Left lung (tissue), 10 donors: ENCODE data around the gene SLC12A8. TPM values are rescaled to one million over a fixed set of nuclear protein-coding genes. Genes with fewer than 3 reads are reported as not detected.

Experiments used
- ATAC-seq: fragments of 200-7000 bp; cut with Tn5 transposase; one replicate; pipeline ENCODE4 v1.9.1; 2020; ENCODE audit warnings: moderate library complexity
- DNase-seq, 4 donors: peaks; one replicate each; pipeline ENCODE4 v3.0.0-alpha.2; 2013 to 2020
- H3K27ac ChIP-seq, 2 donors: fragments of 200-600 bp; sonication (generic) in 1 of 2; one replicate each; pipeline versions ENCODE4 v1.5.0 to v1.8.0; 2020 to 2021
- H3K27me3 ChIP-seq, 2 donors: fragments of 200-600 bp; sonication (generic) in 1 of 2; one replicate each; pipeline versions ENCODE4 v1.5.0 to v1.8.0; 2020 to 2021
- H3K36me3 ChIP-seq, 2 donors: fragments of 200-600 bp; sonication (generic) in 1 of 2; one replicate each; pipeline versions ENCODE4 v1.5.0 to v1.8.0; 2020 to 2021
- H3K4me1 ChIP-seq, 2 donors: fragments of 200-600 bp; one replicate each; pipeline ENCODE4 v1.8.0; 2021
- H3K4me3 ChIP-seq, 2 donors: fragments of 200-600 bp; sonication (generic) in 1 of 2; one replicate each; pipeline versions ENCODE4 v1.5.0 to v1.8.0; 2020 to 2021; ENCODE audit warnings: mild to moderate bottlenecking in 1 of 2
- H3K9me3 ChIP-seq, 2 donors: fragments of 200-600 bp; sonication (generic) in 1 of 2; one replicate each; pipeline versions ENCODE4 v1.5.0 to v1.8.0; 2020 to 2021
- intact Hi-C, 2 donors: fragments of 100-400 bp; cut with DNase I; formaldehyde crosslinking; loops; one replicate each; pipeline versions ENCODE4 v1.11.2 to v1.14.2; 2022
- polyA plus RNA-seq, 6 donors: library from polyadenylated mRNA; unstranded; fragments of 120-200 nt; gene quantifications; one replicate each; pipeline ENCODE4 v1.2.1, GENCODE V29; 2013; ENCODE audit not compliant: insufficient read length in 6 of 6
- total RNA-seq, 2 donors: library from RNA; stranded (reverse); fragmentation: NEBNext Ultra II Directional; extraction: Animal tissue kit (Norgen Biotek cat#: 25700); gene quantifications; one replicate each; pipeline ENCODE4 v1.2.1, GENCODE V29; 2021
- TF ChIP-seq, protein P1 (sequence below), 2 donors: fragments of 200-600 bp; sonication (generic) in 1 of 2; IDR thresholded peaks; one replicate each; pipeline versions ENCODE4 v1.5.0 to v1.8.0; 2021; ENCODE audit warnings: antibody characterized with exemption in 2 of 2
- donor health status: DM: no; HTN: yes; CAD: no.
- donor health status: DM: no; HTN: no; CAD: no.

SLC12A8 gene
- total and polyA plus RNA-seq, 8 donors: 1.1 to 17.1 (median 1.6) TPM

DNA sequence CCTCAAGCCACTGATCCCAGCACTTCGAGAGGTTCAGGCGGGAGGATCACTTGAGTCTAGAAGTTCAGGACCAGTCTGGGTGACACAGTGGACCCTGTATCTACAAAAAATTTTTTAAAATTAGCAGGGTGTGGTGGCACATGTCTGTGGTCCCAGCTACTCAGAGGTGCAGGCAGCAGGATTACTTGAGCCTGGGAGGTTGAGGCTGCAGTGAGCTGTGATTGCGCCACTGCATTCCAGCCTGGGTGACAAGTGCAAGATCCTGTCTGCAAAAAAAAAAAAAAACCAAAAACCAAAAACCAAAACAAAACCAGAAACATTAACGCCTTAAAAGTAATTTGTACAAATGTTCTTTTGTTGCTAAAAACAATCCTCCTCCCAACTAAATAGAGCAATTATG is 27.9 kb upstream of the SLC12A8 start:
- TF ChIP-seq, protein P1, sequence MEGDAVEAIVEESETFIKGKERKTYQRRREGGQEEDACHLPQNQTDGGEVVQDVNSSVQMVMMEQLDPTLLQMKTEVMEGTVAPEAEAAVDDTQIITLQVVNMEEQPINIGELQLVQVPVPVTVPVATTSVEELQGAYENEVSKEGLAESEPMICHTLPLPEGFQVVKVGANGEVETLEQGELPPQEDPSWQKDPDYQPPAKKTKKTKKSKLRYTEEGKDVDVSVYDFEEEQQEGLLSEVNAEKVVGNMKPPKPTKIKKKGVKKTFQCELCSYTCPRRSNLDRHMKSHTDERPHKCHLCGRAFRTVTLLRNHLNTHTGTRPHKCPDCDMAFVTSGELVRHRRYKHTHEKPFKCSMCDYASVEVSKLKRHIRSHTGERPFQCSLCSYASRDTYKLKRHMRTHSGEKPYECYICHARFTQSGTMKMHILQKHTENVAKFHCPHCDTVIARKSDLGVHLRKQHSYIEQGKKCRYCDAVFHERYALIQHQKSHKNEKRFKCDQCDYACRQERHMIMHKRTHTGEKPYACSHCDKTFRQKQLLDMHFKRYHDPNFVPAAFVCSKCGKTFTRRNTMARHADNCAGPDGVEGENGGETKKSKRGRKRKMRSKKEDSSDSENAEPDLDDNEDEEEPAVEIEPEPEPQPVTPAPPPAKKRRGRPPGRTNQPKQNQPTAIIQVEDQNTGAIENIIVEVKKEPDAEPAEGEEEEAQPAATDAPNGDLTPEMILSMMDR (IDR thresholded peaks at IDR 0.05): no peak
- intact Hi-C loops: no loop called here
- H3K27ac ChIP-seq: no peak overlapping the region
- peak; percentile 79 for ATAC-seq
- H3K36me3 ChIP-seq: peaks cover 0 to 5% of the 10 kb centered on the region in 2 donors
- no peaks in the 10 kb centered on the region for H3K27me3 ChIP-seq
- DNase-seq: peak in 2 of 4 donors; percentile 49 to 73
- no peak overlapping the region for H3K4me3 ChIP-seq
- H3K9me3 ChIP-seq: no peaks in the 10 kb centered on the region
- peaks cover 0 to 14% of the 10 kb centered on the region in 2 donors for H3K4me1 ChIP-seq

DNA sequence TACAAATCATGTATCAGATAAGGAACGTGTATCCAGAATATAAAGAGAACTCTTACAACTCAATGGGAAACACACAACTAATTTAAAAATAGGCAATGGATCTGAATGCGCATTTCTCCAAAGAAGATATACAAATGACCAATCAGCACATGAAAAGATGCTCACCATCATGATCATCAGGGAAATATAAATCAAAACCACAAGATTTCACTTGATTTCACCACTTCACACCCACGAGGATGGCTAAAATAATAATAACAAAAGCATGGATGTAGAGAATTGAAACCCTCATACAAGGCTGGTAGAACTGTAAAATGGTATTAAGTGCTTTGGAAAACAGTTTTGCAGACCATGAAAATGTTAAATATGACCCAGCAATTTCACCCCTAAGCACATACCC is 26.7 kb upstream of the SLC12A8 start:
- Histone ChIP-seq H3K27ac (no peak overlapping the region), H3K36me3 (peaks cover 0 to 5% of the 10 kb centered on the region in 2 donors), H3K4me3 (no peak overlapping the region), H3K9me3 (no peaks in the 10 kb centered on the region), H3K4me1 (peaks cover 0 to 14% of the 10 kb centered on the region in 2 donors), H3K27me3 (no peaks in the 10 kb centered on the region)
- intact Hi-C loops: no loop called here
- TF ChIP-seq, protein P1 (IDR thresholded peaks at IDR 0.05): no peak
- no peak for DNase-seq
- ATAC-seq: no peak

DNA sequence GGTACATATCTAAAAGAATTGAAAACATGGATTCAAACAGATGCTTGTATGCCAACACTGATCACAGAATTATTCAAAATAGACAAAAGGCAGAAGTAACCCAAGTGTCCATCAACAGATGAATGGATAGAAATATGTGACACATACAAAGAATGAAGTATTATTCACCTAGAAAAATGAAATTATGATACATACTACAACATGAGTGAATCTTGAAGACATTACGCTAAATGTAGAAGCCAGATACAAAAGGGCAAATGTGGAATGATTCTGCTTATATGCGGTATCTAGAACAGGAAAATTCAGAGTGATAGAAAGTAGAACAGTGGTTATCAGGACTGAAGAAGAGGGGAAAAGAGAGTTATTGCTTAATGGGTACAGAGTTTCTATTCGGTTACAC is 26.2 kb upstream of the SLC12A8 start:
- ATAC-seq: no peak
- H3K36me3 ChIP-seq: peaks cover 0 to 9% of the 10 kb centered on the region in 2 donors
- no peak for DNase-seq
- H3K27ac ChIP-seq: no peak overlapping the region
- TF ChIP-seq, protein P1 (IDR thresholded peaks at IDR 0.05): no peak
- intact Hi-C loops: no loop called here
- H3K27me3 ChIP-seq: no peaks in the 10 kb centered on the region
- no peaks in the 10 kb centered on the region for H3K9me3 ChIP-seq
- no peak overlapping the region for H3K4me3 ChIP-seq
- peaks cover 0 to 14% of the 10 kb centered on the region in 2 donors for H3K4me1 ChIP-seq

DNA sequence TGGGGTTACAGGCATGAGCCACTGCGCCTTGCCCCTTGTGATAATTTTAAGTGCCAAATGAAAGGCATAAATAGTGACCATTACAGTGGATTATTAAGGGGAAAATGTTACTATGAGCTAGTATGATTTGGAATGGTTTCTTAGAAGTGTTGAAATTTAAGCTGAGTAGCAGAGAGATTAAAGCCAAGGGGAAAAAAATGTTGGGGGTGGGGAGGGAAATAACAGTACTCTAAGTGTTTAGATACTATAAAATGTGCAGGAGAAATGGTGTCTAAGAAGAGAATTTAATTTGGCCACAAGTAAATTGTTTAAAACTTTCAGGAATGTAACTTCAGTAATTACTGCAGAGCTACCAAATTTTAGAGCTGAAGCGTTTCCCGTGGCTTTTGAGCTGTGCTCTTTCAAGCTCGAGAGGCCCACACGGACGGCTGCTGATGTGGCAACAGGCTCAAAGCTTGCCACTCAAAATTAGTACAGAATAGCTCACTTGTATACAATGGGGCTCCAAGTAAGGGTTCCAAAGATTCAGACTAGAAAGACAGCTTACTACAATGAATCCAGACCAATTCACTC is 23.9 kb upstream of the SLC12A8 start:
- TF ChIP-seq, protein P1 (IDR thresholded peaks at IDR 0.05): no peak
- intact Hi-C loops: no loop called here
- peak; percentile 85 for ATAC-seq
- no peaks in the 10 kb centered on the region for H3K9me3 ChIP-seq
- H3K4me3 ChIP-seq: no peak overlapping the region
- peak in 3 of 4 donors; percentile 19 to 49 (median 47) for DNase-seq
- peak overlapping the region in 1 of 2 donors; percentile 57 for H3K27ac ChIP-seq
- peaks cover 0 to 31% of the 10 kb centered on the region in 2 donors for H3K36me3 ChIP-seq
- no peaks in the 10 kb centered on the region for H3K27me3 ChIP-seq
- peaks cover 0 to 14% of the 10 kb centered on the region in 2 donors for H3K4me1 ChIP-seq

DNA sequence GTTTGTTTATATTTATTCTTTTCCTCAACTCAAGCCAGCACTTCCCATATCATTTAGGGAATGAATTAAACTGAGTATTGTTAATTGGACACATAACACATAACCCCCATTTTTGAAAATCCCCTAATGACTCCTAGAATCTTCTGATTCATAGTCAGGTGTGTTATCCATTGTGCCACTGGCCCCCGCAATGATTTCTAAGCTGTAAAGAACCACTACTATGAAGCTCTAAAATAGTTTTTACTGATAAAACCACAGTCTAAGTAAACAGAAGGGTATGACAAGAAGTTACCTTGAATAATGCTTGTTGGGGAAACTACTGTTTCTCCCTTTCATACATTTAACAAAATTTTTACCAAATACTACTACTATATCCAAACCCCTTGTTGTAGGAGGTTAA is 22.3 kb upstream of the SLC12A8 start:
- ATAC-seq (no peak), DNase-seq (no peak)
- Histone ChIP-seq H3K4me3 (no peak overlapping the region), H3K9me3 (no peaks in the 10 kb centered on the region), H3K36me3 (peaks cover 0 to 31% of the 10 kb centered on the region in 2 donors), H3K27me3 (no peaks in the 10 kb centered on the region), H3K27ac (no peak overlapping the region), H3K4me1 (peaks cover 0 to 3% of the 10 kb centered on the region in 2 donors)
- TF ChIP-seq, protein P1 (IDR thresholded peaks at IDR 0.05): no peak
- intact Hi-C loops: no loop called here
